ENCODE data around the gene EGFLAM. TPM values are rescaled to one million over a fixed set of nuclear protein-coding genes. Genes with fewer than 3 reads are reported as not detected.

The EGFLAM gene
- total and polyA plus RNA-seq, 2 experiments from 2014 or later = 0.24 to 1.9 TPM

- no peak for TF ChIP-seq ZNF114 (CRISPR knock-in tag; IDR thresholded peaks at IDR 0.05)
- TF ChIP-seq POLR2AphosphoS5 (IDR thresholded peaks at IDR 0.05; ENCODE audit: low read depth) = no peak
Measured at GRCh38 chr5:38478166-38478565, 219.8 kb downstream of the EGFLAM start (continued).

- TF ChIP-seq ETS1 (IDR thresholded peaks at IDR 0.05) (no peak), EZH2 (IDR thresholded peaks at IDR 0.05; ENCODE audit: low read depth, unreplicated experiment) (no peak), ZNF114 (CRISPR knock-in tag; IDR thresholded peaks at IDR 0.05) (no peak), CREB1 (CRISPR knock-in tag; IDR thresholded peaks at IDR 0.05; ENCODE audit: low read depth) (no peak), JUNB (IDR thresholded peaks at IDR 0.05; ENCODE audit: unreplicated experiment) (no peak), ZNF331 (CRISPR knock-in tag; IDR thresholded peaks at IDR 0.05; ENCODE audit: low read depth) (no peak), ZNF462 (CRISPR knock-in tag; IDR thresholded peaks at IDR 0.05) (no peak), REST (IDR thresholded peaks at IDR 0.05; ENCODE audit: unreplicated experiment) (no peak), POLR2AphosphoS5 (IDR thresholded peaks at IDR 0.05; ENCODE audit: low read depth) (no peak), CTCF (conservative IDR thresholded peaks at IDR 0.05; ENCODE audit: low read depth in 2 of 2) (no peak), STAT1 (IDR thresholded peaks at IDR 0.05; ENCODE audit: unreplicated experiment) (no peak), EZH2phosphoT487 (IDR thresholded peaks at IDR 0.05; ENCODE audit: unreplicated experiment) (no peak)
- H2AFZ ChIP-seq = no peak overlapping the region
- H3K79me2 ChIP-seq (replicated peaks; ENCODE audit: insufficient read depth) = no peaks in the 10 kb centered on the region
- Mint-ChIP-seq H3K4me1 (no peaks in the 10 kb centered on the region), H3K27ac (no peak overlapping the region), H3K27me3 (ENCODE audit: insufficient read depth, low read depth, poor library complexity) (no peaks in the 10 kb centered on the region), H3K36me3 (ENCODE audit: low read depth) (no peaks in the 10 kb centered on the region), H3K9me3 (no peaks in the 10 kb centered on the region), H3K4me3 (no peak overlapping the region)
- no peak for ATAC-seq
- no peaks in the 10 kb centered on the region for H3K36me3 ChIP-seq (ENCODE audit: insufficient read depth)
- no peak overlapping the region for H3K27ac ChIP-seq (ENCODE audit: low read depth)
- H3F3A ChIP-seq (replicated peaks; ENCODE audit: low read depth) = no peaks in the 10 kb centered on the region
- no peak for DNase-seq (ENCODE audit: low spot score)
- no peaks in the 10 kb centered on the region for H3K4me1 ChIP-seq (ENCODE audit: insufficient read depth)
- H3K9me2 ChIP-seq (ENCODE audit: insufficient read depth) = no peaks in the 10 kb centered on the region
- no peak overlapping the region for H3K4me2 ChIP-seq
- H3K27me3 ChIP-seq (ENCODE audit: insufficient read depth) = no peaks in the 10 kb centered on the region
- no peaks in the 10 kb centered on the region for H4K20me1 ChIP-seq (replicated peaks; ENCODE audit: insufficient read depth)
- no peak overlapping the region for H3K4me3 ChIP-seq
Measured at GRCh38 chr5:38478878-38479277, 220.5 kb downstream of the EGFLAM start.

Data from GM23338 (cell line).